ENCODE data around the gene FMO5.

FMO5 gene

DNA sequence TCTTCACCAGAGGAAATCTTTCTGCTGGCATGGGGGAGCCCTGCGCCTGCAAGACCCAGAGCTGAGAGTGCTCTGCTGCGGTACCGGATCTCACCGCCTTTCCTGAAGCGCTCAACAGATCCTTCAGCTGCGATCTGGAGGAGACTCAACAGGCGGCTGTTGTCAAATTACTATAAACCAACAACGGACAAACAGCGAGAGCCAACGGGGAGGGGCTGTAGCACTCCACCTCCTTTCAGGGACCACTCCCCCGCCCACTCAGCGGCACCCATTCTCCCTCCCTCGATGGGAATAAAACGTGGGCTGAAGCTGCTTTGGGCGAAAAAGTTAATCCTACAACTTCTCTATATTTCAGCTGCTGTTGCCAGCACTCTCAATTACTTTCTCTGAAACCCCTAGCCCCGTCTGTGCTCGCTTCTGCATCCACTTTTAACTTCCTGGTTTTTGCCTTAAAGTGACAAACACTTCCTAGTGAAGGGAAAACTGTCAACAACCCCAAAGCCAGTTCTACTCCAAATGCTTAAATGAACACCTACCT, at the start of gene FMO5:
FMO5 (minus strand) TSS at position 147 of the 538 bp plus-strand sequence. CDS start 310 bp downstream, outside the sequence.
- Mint-ChIP-seq H3K27me3 (no peaks in the 10 kb centered on the region), H3K27ac (peak within 1 kb of the TSS; percentile 71), H3K9me3 (no peaks in the 10 kb centered on the region), H3K36me3 (ENCODE audit: low read depth) (no peaks in the 10 kb centered on the region), H3K4me1 (peaks cover 13% of the 10 kb centered on the region), H3K4me3 (peak within 1 kb of the TSS; percentile 86)
- ATAC-seq (peak; percentile 81), DNase-seq (peak; percentile 50)

GRCh38 chr1:147273409-147274336, 48.5 kb upstream of the FMO5 start:
- H3K4me1 Mint-ChIP-seq: peaks cover 4% of the 10 kb centered on the region
- H3K27me3 Mint-ChIP-seq: no peaks in the 10 kb centered on the region
- no peak overlapping the region for H3K27ac Mint-ChIP-seq
- H3K9me3 Mint-ChIP-seq: no peaks in the 10 kb centered on the region
- ATAC-seq (no peak), DNase-seq (no peak)
- H3K36me3 Mint-ChIP-seq (ENCODE audit: low read depth): peaks cover 69% of the 10 kb centered on the region
- no peak overlapping the region for H3K4me3 Mint-ChIP-seq

DNA sequence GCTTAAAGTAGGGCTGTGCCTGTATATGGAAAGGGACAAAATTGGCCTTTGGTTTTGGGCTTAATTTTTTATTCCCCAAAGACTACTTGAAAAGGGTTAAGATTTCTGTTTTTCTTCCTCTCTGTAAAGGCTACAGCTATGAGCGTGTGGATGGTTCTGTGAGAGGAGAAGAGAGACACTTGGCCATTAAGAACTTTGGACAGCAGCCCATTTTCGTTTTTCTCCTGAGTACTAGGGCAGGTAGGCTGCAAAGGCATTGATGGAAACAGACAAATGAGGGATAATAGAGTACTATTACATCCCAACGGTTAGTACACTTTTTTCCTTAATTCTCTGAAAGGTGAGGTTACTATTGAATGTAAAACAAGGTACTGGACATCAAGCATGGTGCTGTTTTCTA, 46.9 kb upstream of the FMO5 start:
- ATAC-seq (no peak), DNase-seq (no peak)
- H3K4me3 Mint-ChIP-seq: no peak overlapping the region
- H3K36me3 Mint-ChIP-seq (ENCODE audit: low read depth): peaks cover 72% of the 10 kb centered on the region
- H3K27ac Mint-ChIP-seq: no peak overlapping the region
- H3K27me3 Mint-ChIP-seq: no peaks in the 10 kb centered on the region
- H3K4me1 Mint-ChIP-seq: peaks cover 4% of the 10 kb centered on the region
- H3K9me3 Mint-ChIP-seq: no peaks in the 10 kb centered on the region

- Mint-ChIP-seq H3K27me3 (no peaks in the 10 kb centered on the region), H3K27ac (no peak overlapping the region), H3K4me1 (peaks cover 4% of the 10 kb centered on the region), H3K9me3 (no peaks in the 10 kb centered on the region), H3K4me3 (no peak overlapping the region), H3K36me3 (ENCODE audit: low read depth) (peaks cover 67% of the 10 kb centered on the region)
- no peak for ATAC-seq
- DNase-seq: no peak
These were observed 45.6 kb upstream of the FMO5 start for GRCh38 chr1:147270721-147271120.

GRCh38 chr1:147267711-147268110, 42.6 kb upstream of the FMO5 start:
- peaks cover 64% of the 10 kb centered on the region for H3K36me3 Mint-ChIP-seq (ENCODE audit: low read depth)
- no peaks in the 10 kb centered on the region for H3K4me1 Mint-ChIP-seq
- DNase-seq: no peak
- H3K4me3 Mint-ChIP-seq: no peak overlapping the region
- H3K9me3 Mint-ChIP-seq: no peaks in the 10 kb centered on the region
- no peaks in the 10 kb centered on the region for H3K27me3 Mint-ChIP-seq
- no peak overlapping the region for H3K27ac Mint-ChIP-seq
- ATAC-seq: no peak

DNA sequence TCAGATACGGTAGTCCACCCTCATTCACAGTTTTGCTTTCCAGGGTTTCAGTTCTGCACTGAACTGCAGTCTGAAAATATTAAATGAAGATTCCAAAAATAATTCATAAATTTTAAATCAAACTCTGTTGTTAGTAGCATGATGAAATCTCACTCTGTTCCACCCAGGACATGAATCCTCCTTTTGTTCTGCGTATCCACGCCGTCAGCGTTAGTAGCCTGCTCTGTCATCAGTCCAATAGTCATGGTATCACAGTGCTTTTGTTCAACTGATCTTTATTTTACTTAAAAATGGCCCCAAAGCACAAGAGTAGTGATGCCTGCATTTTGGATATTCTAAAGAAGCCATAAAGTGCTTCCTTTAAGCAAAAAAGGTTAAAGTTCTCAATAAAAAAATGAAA, 41.2 kb upstream of the FMO5 start:
- Mint-ChIP-seq H3K36me3 (ENCODE audit: low read depth) (peaks cover 63% of the 10 kb centered on the region), H3K4me3 (no peak overlapping the region), H3K27me3 (no peaks in the 10 kb centered on the region), H3K9me3 (no peaks in the 10 kb centered on the region), H3K4me1 (no peaks in the 10 kb centered on the region), H3K27ac (no peak overlapping the region)
- DNase-seq: no peak
- ATAC-seq: no peak

DNA sequence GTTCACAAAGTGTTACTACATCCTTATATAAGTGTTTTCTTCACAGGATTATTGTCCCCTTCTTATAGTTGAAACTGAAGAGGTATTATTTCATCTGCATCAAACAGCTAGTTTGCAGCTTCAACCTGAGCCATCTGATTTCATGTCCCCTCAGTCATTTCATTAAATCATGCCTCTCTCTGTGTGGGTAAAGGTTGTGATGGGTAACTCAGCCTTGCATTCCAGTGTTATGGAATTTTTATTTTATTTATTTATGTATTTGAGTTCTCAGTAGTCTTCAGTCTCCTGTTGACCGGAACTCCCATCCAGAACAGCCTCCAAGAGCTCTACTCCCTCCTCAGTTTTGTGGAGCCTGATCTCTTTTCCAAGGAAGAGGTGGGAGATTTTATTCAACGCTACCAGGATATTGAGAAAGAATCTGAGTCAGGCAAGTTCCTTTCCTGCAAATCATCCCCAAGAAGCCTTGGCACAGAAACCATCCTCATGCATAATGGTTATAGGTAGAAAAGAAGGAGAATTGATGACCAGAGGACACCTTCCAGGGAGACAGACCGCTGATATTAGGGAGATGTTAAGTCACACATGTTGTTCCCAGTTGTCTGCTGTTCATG, 39.1 kb upstream of the FMO5 start:
- H3K27me3 Mint-ChIP-seq: no peaks in the 10 kb centered on the region
- H3K4me1 Mint-ChIP-seq: no peaks in the 10 kb centered on the region
- peaks cover 72% of the 10 kb centered on the region for H3K36me3 Mint-ChIP-seq (ENCODE audit: low read depth)
- H3K9me3 Mint-ChIP-seq: no peaks in the 10 kb centered on the region
- ATAC-seq (no peak), DNase-seq (no peak)
- H3K27ac Mint-ChIP-seq: no peak overlapping the region
- H3K4me3 Mint-ChIP-seq: no peak overlapping the region

- Mint-ChIP-seq H3K9me3 (no peaks in the 10 kb centered on the region), H3K4me3 (no peak overlapping the region), H3K27me3 (no peaks in the 10 kb centered on the region), H3K4me1 (no peaks in the 10 kb centered on the region), H3K27ac (no peak overlapping the region), H3K36me3 (ENCODE audit: low read depth) (peaks cover 58% of the 10 kb centered on the region)
- ATAC-seq (no peak), DNase-seq (no peak)
These were observed 35.8 kb upstream of the FMO5 start for GRCh38 chr1:147260956-147261355.

DNA sequence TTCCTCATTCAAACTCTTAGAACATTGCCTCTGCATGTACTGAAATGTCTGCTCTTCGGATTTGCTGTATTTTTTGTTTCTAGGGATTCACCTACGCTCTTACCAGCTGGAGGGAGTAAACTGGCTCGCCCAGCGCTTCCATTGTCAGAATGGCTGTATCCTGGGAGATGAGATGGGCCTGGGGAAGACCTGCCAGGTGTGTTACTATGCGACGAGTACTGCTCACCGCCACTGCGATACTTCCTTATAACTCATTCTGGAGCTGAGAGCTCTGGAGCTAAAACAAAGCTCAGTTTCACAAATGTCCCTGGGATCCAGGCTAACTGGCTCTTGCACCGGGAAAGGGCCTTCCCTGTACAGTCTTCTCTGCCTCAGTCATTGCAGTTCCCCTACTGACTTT, 27.4 kb upstream of the FMO5 start:
- ATAC-seq: no peak
- DNase-seq: no peak
- H3K27ac Mint-ChIP-seq: no peak overlapping the region
- peaks cover 20% of the 10 kb centered on the region for H3K4me1 Mint-ChIP-seq
- no peaks in the 10 kb centered on the region for H3K9me3 Mint-ChIP-seq
- no peaks in the 10 kb centered on the region for H3K27me3 Mint-ChIP-seq
- no peak overlapping the region for H3K4me3 Mint-ChIP-seq
- H3K36me3 Mint-ChIP-seq (ENCODE audit: low read depth): peaks cover 41% of the 10 kb centered on the region

- peak overlapping the region; percentile 13 for H3K4me3 Mint-ChIP-seq
- H3K27me3 Mint-ChIP-seq: no peaks in the 10 kb centered on the region
These were observed 22.6 kb upstream of the FMO5 start for GRCh38 chr1:147247656-147248238.

DNA sequence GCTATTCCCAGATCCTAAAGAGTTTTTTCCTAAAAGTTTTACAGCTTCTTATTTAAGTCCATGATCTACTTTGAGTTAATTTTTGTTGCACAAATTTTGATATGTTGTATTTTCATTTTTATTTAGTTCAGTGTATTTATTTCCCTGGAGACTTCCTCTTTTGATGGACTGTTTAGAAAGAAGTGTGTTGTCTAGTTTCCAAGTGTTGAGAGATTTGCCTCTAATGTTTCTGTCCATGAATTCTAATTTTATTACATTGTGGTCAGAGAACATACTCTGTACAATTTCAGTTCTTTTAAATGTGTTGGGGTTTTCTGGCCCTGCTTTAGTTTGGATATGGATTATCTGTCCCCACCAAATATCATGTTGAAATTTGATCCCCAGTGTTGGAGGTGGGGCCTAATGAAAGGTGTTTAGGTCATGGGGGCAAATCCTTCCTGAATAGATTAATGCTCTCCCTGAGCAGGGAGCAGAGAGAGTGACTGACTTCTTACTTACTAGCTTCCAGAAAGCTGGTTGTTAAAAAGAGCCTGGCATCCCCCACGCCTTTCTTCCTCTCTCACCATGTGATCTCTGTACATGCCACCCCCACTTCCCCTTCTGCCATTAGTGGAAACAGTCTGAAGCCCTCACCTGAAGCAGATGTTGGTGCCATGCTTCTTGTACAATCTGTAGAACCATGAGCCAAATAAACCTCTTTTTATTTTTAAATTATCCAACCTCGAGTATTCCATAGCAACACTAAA, 21.9 kb upstream of the FMO5 start:
- Mint-ChIP-seq H3K27ac (no peak overlapping the region), H3K4me3 (no peak overlapping the region)
- no peak for ATAC-seq

More at GRCh38 chr1:147247656-147248238, 22.6 kb upstream of the FMO5 start:
- Mint-ChIP-seq H3K9me3 (no peaks in the 10 kb centered on the region), H3K36me3 (ENCODE audit: low read depth) (peaks cover 27% of the 10 kb centered on the region), H3K27ac (no peak overlapping the region), H3K4me1 (peaks cover 58% of the 10 kb centered on the region)
- no peak for DNase-seq
- no peak for ATAC-seq

GRCh38 chr1:147246044-147246690, 21.0 kb upstream of the FMO5 start:
- peaks cover 19% of the 10 kb centered on the region for H3K36me3 Mint-ChIP-seq (ENCODE audit: low read depth)
- H3K27me3 Mint-ChIP-seq: no peaks in the 10 kb centered on the region
- H3K9me3 Mint-ChIP-seq: no peaks in the 10 kb centered on the region
- no peak overlapping the region for H3K27ac Mint-ChIP-seq
- DNase-seq (no peak), ATAC-seq (no peak)
- H3K4me1 Mint-ChIP-seq: peaks cover 63% of the 10 kb centered on the region
- peak overlapping the region; percentile 15 for H3K4me3 Mint-ChIP-seq

More for the DNA sequence above, 21.9 kb upstream of the FMO5 start:
- no peaks in the 10 kb centered on the region for H3K27me3 Mint-ChIP-seq
- H3K36me3 Mint-ChIP-seq (ENCODE audit: low read depth): peaks cover 22% of the 10 kb centered on the region
- DNase-seq: no peak
- H3K4me1 Mint-ChIP-seq: peaks cover 61% of the 10 kb centered on the region
- H3K9me3 Mint-ChIP-seq: no peaks in the 10 kb centered on the region

GRCh38 chr1:147245586-147246021, 20.5 kb upstream of the FMO5 start:
- no peaks in the 10 kb centered on the region for H3K9me3 Mint-ChIP-seq
- DNase-seq: peak; percentile 12
- ATAC-seq: peak; percentile 23
- no peak overlapping the region for H3K27ac Mint-ChIP-seq
- H3K4me1 Mint-ChIP-seq: peaks cover 60% of the 10 kb centered on the region
- peak overlapping the region; percentile 94 for H3K4me3 Mint-ChIP-seq
- H3K36me3 Mint-ChIP-seq (ENCODE audit: low read depth): peaks cover 19% of the 10 kb centered on the region
- H3K27me3 Mint-ChIP-seq: no peaks in the 10 kb centered on the region

GRCh38 chr1:147245129-147245528, 20.0 kb upstream of the FMO5 start:
- H3K27me3 Mint-ChIP-seq: no peaks in the 10 kb centered on the region
- H3K4me1 Mint-ChIP-seq: peaks cover 58% of the 10 kb centered on the region
- no peaks in the 10 kb centered on the region for H3K9me3 Mint-ChIP-seq
- peak overlapping the region; percentile 94 for H3K4me3 Mint-ChIP-seq
- H3K27ac Mint-ChIP-seq: no peak overlapping the region
- peaks cover 19% of the 10 kb centered on the region for H3K36me3 Mint-ChIP-seq (ENCODE audit: low read depth)
- no peak for DNase-seq
- ATAC-seq: no peak
